Astrocyte of the cerebellum (primary cell): Measurements from ENCODE around the gene THSD4.

Experiments used
- DNase-seq: peaks from one replicate; pipeline ENCODE4 v3.0.0-alpha.2; 2011; ENCODE audit warnings: low read depth
- H3K4me3 ChIP-seq: 2 replicates; pipeline ENCODE4 v1.5.1; 2011; ENCODE audit warnings: mild to moderate bottlenecking, low read depth, low read length, moderate library complexity
- in situ Hi-C: cut with HindIII; loops from 2 replicates; pipeline ENCODE4 v1.10.0; 2017; ENCODE audit warnings: low sequenced_read_pairs
- TF ChIP-seq, protein P1 (sequence below): IDR thresholded peaks from 2 replicates; pipeline ENCODE4 v1.5.1; 2012; ENCODE audit warnings: low read length, low read depth, moderate library complexity, mild to moderate bottlenecking; ENCODE audit errors: missing control alignments

The THSD4 gene

GRCh38 chr15:71355268-71355667 is 240.0 kb downstream of the THSD4 start:
- no peak for DNase-seq
- TF ChIP-seq, protein P1, sequence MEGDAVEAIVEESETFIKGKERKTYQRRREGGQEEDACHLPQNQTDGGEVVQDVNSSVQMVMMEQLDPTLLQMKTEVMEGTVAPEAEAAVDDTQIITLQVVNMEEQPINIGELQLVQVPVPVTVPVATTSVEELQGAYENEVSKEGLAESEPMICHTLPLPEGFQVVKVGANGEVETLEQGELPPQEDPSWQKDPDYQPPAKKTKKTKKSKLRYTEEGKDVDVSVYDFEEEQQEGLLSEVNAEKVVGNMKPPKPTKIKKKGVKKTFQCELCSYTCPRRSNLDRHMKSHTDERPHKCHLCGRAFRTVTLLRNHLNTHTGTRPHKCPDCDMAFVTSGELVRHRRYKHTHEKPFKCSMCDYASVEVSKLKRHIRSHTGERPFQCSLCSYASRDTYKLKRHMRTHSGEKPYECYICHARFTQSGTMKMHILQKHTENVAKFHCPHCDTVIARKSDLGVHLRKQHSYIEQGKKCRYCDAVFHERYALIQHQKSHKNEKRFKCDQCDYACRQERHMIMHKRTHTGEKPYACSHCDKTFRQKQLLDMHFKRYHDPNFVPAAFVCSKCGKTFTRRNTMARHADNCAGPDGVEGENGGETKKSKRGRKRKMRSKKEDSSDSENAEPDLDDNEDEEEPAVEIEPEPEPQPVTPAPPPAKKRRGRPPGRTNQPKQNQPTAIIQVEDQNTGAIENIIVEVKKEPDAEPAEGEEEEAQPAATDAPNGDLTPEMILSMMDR = no peak
- in situ Hi-C loops = no loop called here
- H3K4me3 ChIP-seq = no peak overlapping the region

- DNase-seq = no peak
- TF ChIP-seq, protein P1 = no peak
- in situ Hi-C loops = no loop called here
- H3K4me3 ChIP-seq = no peak overlapping the region
Measured at GRCh38 chr15:71357321-71357732, 242.1 kb downstream of the THSD4 start.

DNA sequence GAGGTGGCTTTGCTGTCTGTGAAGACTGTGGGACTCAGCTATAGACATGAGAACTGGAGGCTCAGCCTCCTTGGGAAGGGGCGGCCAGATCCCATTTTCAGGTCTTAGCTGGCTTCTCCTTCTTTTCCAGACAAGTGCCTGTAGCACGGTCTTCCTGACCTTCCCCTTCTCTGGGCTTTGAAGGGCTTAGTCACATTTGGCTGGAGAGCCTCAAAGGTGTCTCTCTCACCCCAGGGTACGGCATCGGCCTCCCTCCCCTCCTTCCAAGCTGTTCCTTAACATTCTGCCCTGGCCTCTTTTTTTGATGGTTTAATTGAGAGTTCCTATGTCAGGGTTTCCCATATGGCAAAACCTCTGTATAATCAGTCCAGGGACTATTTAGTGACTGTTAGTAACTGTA is 242.7 kb downstream of the THSD4 start:
- in situ Hi-C loops = no loop called here
- H3K4me3 ChIP-seq = no peak overlapping the region
- no peak for DNase-seq
- TF ChIP-seq, protein P1 = no peak

GRCh38 chr15:71359246-71359645 is 244.0 kb downstream of the THSD4 start:
- no peak for DNase-seq
- TF ChIP-seq, protein P1 = no peak
- H3K4me3 ChIP-seq = no peak overlapping the region
- in situ Hi-C loops = no loop called here

- in situ Hi-C loops = no loop called here
- no peak overlapping the region for H3K4me3 ChIP-seq
- TF ChIP-seq, protein P1 = no peak
- DNase-seq = no peak
Measured at GRCh38 chr15:71362556-71362955, 247.3 kb downstream of the THSD4 start.

DNA sequence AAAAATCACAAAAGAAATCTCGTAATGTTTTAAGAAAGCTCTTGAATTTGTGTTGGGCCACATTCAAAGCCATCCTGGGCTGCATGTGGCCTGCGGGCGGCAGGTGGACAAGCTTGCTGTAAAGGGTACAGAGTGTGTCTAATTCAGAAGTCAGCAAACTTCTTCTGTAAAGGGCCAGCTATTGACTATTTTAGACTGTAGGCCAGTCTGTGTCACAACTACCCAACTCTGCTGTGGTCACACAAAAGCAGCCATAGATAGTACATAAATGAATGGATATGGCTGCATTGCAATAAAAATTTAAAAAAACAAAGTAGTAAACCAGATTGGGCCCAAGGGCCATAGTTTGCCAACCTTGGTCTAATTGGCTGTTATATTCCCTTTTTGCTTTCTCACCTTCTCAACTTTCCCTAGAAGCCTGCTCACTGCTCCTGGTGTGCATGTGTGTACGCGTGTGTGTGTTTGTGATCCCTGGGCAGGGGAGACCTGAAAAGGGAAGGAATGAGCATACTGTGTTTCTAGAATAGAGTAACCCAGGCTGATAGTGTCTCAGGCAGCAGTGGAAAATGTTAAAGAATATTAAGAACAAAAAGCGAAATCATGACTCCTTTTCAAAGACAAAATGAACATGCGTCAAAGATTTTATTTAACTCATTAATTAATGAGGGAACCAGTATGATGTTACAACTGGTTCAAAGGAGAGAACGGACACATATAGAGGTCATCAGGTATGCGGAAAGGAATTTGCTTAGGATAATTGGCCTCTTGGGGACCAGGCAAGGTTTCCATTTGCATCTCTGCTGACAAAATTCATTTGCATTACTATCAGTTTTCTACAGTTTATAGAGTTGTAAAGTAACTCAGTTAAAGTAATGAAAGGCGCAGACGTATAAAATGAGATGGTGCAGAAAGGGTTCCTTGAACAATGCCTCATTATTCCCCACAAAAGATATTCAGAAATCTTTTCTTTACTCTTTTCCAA is 248.0 kb downstream of the THSD4 start:
- H3K4me3 ChIP-seq = no peak overlapping the region
- in situ Hi-C loops = no loop called here
- TF ChIP-seq, protein P1 = no peak
- DNase-seq = no peak
